SW 1271 (cell line): ENCODE data around the gene CA10.

ENCODE experiments used
- DNase-seq, 2 experiments: peaks; one replicate each; lab custom pipeline; 2025; lab: John Stamatoyannopoulos, UW

CA10 gene

GRCh38 chr17:51677875-51678274, 480.6 kb downstream of the CA10 start:
- no peak for DNase-seq

GRCh38 chr17:51676691-51677487, 481.6 kb downstream of the CA10 start:
- no peak for DNase-seq

- no peak for DNase-seq
Observed at GRCh38 chr17:51674579-51675255, 483.8 kb downstream of the CA10 start.

DNA sequence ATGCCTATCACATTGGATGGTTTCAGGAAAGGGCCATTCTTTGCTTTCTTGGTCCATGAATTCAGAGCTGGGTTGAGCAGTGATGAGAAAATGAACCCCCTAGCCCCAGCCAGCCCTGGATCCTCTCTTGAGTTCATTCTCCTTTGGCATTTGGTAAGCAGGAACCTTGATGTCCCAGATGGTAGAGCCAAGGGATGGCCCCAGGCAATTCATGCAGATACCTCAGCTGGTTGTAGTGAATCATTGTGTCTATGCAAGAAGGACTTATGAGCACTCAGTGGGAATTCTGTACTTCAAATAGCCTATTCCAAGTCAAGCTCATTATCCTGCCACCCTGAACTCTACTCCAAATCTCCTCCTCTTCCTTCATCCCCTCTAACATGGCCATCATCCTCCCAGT, 485.4 kb downstream of the CA10 start:
- no peak for DNase-seq

- no peak for DNase-seq
Observed at GRCh38 chr17:51672065-51672464, 486.4 kb downstream of the CA10 start.

- DNase-seq, result no peak
Observed at GRCh38 chr17:51670899-51671298, 487.6 kb downstream of the CA10 start.

GRCh38 chr17:51668963-51669246, 489.6 kb downstream of the CA10 start:
- DNase-seq, result no peak

GRCh38 chr17:51668155-51668962, 490.2 kb downstream of the CA10 start:
- no peak for DNase-seq

DNA sequence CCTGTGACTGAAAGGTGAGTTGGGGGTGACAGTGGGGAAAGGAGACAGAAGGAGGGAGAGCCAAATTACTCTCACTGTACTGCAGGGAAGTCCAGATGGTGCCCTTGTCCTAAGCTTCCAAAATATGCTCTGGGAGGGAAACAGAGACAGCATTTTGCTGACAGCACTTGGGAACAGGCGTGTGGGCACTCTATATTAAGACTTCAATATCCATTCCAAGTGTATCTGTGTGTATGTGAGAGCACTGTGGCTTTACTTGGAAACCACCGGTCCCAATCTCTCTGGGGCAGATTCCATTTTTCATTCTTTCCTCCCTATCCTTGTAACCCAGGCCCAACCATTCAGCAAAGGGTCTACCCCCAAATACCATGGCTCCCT, 490.8 kb downstream of the CA10 start:
- DNase-seq, result no peak

DNA sequence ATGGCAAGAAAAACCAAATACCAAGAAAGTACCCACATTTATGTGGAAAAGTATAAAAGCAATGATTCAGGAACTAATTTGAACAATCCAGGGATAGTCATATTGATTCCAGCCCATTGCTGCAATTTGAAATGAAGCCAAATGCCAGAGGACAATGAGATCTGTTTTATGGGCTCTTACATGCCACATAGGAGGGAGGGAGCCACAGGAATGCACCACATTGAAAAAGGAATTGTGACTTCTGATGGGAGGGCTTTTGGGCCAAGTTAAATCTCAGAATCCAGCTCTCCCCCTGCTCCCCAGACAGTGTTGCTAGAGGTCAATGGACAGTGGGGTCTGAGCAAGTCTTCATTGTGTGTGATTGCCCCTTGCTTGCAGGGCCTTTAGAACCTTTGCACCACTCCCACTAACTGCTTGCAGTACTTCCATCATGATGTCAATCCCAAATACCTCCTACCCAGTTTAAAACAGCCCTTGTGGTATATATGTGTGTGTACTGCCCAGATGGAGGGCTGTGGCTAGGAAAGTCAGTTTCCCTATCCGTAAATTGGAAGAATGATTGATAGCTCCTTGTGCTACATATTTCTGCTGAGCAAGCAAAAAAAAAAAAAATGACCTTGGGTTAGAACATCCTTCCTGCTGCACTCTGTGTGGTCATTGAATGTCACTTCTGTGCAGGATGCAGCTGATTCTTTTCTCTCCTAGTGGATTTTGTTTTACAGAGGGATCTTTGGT, 491.4 kb downstream of the CA10 start:
- no peak for DNase-seq

DNA sequence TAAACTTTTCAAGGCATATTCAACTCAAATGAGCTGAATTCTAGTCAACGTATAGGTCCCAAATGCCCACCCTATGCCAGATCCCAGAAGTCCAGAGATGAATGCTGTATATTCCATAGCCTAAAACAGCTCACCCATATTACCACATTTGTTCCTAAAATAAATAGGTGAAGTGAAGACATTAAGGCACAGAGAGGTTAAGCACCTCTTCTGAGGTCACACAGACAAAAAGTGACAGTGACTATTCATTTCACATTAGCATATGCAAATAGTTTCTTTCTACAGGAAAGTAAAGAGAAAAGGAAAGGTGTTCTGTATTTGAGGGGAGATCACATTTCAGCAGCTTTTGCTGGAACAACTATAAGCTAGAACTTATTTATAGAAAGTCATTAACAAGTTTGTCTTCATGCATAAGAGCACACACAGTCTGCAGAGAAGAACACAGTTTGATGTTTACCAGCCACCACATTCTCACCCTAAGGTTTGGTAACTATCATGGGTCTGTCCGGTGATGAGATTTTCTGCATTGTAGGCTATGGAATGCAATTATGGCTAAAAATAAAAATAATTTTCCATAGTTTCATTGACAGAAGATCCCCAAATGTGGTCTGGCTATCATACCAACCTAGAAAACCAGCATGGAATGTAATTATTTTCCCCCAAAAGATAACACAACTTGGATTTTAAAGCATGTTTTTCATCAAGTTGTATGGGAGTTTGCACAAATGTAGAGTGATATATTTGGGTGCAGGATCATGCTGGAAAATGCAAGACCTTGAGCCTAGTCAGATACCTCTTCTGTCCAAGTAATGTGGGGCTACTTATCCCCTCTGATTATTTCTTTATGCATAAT, 496.1 kb downstream of the CA10 start:
- DNase-seq, result no peak

DNA sequence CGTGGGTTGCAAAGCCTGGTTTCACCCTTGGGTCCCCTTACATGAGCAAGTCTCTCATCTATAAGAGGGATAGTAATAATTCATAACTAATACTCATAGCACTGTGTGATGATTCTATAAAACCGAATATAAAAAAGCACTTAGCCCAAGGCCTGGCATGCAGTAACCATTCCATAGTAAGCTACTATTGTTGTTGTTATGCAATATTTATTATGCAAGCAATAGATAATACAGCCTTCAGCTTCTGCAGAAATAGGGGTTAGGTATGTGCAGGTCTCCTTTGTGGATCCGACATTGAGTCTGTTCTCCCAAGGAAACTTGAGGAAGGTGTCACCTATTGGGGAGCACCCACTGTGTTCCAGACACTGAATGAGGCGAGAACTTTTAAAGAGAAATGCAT, 497.1 kb downstream of the CA10 start:
- DNase-seq, result no peak

- DNase-seq, result no peak
Observed at GRCh38 chr17:51660266-51660665, 498.2 kb downstream of the CA10 start.

GRCh38 chr17:51657224-51657623, 501.3 kb downstream of the CA10 start:
- DNase-seq, result no peak

DNA sequence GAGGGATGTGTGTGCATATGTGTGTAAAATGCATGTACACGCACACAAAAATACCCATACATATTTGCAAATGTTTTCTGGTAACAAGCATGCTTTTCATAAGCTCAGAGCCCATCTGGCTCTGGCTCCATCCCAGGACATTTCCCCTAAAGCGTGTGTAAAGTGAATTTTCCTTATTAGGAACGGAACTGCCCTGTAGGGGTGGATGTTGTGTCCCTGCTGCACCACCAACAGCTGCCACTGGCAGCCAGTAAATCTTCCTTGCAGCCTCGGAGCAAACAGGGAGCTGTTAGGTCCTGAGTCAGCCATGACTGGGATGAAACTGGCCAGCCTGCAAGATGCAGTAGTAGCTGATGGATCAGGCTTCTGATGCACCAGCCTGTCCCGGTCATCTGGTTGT, 504.6 kb downstream of the CA10 start:
- DNase-seq, result no peak

GRCh38 chr17:51652529-51652928, 506.0 kb downstream of the CA10 start:
- DNase-seq, result no peak

DNA sequence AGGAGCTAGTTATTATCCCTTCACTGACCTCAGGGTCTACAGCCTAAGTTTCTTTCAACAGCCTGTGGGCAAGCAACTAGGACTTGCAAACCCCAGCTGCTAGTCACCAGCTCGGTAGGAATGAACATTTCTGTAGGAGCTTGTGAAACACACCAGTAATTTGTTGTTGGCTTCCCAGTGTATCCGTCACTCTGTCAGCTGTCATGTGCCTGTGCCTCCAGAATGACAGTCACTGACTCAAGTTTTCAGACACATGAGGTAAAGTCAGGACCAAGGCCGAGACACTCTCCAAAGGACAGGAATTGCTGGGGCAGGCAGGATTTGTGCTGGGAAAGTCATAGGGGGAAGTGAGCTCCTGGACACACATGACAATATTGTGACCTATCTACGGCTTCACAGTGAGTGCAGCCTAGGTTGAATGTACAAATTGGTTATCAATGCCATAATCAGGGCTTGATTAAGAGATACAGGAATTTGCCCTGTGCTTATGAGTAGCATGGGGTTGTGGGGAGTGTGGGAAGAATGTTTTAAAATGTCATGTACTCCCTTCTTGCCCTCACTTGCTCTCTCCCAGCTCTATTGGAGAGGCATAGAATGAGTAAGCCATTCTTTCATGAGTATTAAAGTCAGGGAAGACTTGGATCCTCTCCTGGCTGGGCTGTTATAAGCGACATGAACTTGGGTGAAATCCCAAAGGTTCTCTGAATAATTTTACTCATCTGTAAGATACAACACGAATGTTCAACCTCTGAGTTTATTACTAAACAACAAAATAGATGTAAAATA, 506.8 kb downstream of the CA10 start:
- DNase-seq, result no peak

GRCh38 chr17:51650772-51651171, 507.7 kb downstream of the CA10 start:
- DNase-seq, result no peak

DNA sequence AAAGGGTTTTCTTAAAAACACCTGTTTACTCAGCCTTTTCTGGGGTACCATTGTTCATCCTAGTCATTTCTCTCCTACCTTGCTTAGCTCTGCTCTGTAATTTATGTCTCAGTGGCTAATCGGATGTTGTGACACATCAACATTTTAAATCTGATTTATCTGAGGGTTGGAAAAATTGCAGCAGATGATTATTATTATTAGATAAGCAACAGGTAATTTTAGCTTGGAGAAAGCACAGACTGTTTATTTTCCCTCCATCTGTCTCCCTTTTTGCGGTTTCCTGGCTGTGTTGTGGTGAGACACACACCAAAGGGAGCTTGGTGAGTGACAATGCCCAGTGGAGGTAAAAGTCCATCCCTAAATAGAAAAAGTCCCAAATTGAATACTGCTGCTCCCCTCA, 508.3 kb downstream of the CA10 start:
- no peak for DNase-seq

DNA sequence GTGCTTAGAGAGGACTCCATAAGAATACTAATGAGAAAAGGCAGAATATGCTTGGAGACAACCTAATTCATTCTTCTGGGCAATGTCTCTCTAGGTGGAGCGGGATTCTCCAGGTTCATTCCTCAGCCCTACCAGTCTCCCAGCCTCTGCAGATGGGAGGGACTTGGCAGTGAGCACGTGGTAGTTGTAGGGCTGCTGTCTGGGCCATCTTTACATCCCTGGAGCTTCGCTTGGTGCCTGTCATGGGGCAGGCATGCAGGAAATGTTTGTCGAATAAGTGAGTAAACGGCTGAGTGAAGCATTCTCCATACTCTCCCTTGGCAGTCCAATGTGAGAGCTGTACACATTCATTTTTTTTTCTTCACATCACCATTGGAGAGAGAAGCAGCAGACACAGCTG, 510.7 kb downstream of the CA10 start:
- no peak for DNase-seq

DNA sequence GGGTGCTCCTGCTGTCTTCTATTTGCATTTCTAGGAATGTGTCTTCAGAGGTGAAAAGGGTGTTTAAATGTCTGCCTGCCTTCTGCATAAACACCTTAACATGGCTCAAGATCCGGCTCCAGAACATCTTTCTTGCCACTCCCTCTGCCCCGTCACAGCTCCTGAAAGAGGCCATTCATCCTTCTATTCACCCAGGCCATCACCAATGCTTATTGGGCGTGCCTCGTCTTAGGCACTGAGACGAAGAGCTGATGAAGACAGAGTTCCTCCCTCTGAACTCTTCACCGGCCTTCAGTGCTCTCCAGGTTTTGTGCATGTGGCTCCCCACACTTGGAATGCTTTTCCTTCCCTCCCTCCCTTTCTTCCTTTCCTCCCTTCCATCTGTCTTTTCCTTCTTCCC, 511.4 kb downstream of the CA10 start:
- no peak for DNase-seq
